Right renal pelvis (tissue), 4 donors: ENCODE measurements around the gene DLL3. TPM values are rescaled to one million over a fixed set of nuclear protein-coding genes. Genes with fewer than 3 reads are reported as not detected.
A peak's percentile ranks its signal among the peaks of the same experiment; 100 is the strongest.
"Not testable (repeated sequence)": the region's sequence is repeated elsewhere in the genome, so short reads cannot be mapped to it uniquely, and the experiment has no call there.

Source experiments
- DNase-seq, 4 donors: peaks; one replicate each; pipeline ENCODE4 v3.0.0-alpha.2; 2013; ENCODE audit warnings: low read depth in 4 of 4, low spot score in 3 of 4, missing footprints in 1 of 4
- polyA plus RNA-seq, 4 donors: library from polyadenylated mRNA; unstranded; fragments of 120-200 nt; gene quantifications; one replicate each; pipeline ENCODE4 v1.2.1, GENCODE V29; 2013; ENCODE audit not compliant: insufficient read length in 4 of 4

DLL3 gene, protein sequence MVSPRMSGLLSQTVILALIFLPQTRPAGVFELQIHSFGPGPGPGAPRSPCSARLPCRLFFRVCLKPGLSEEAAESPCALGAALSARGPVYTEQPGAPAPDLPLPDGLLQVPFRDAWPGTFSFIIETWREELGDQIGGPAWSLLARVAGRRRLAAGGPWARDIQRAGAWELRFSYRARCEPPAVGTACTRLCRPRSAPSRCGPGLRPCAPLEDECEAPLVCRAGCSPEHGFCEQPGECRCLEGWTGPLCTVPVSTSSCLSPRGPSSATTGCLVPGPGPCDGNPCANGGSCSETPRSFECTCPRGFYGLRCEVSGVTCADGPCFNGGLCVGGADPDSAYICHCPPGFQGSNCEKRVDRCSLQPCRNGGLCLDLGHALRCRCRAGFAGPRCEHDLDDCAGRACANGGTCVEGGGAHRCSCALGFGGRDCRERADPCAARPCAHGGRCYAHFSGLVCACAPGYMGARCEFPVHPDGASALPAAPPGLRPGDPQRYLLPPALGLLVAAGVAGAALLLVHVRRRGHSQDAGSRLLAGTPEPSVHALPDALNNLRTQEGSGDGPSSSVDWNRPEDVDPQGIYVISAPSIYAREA
- under 1 TPM; 0.48 to 0.78 (median 0.65) TPM for polyA plus RNA-seq

DNA sequence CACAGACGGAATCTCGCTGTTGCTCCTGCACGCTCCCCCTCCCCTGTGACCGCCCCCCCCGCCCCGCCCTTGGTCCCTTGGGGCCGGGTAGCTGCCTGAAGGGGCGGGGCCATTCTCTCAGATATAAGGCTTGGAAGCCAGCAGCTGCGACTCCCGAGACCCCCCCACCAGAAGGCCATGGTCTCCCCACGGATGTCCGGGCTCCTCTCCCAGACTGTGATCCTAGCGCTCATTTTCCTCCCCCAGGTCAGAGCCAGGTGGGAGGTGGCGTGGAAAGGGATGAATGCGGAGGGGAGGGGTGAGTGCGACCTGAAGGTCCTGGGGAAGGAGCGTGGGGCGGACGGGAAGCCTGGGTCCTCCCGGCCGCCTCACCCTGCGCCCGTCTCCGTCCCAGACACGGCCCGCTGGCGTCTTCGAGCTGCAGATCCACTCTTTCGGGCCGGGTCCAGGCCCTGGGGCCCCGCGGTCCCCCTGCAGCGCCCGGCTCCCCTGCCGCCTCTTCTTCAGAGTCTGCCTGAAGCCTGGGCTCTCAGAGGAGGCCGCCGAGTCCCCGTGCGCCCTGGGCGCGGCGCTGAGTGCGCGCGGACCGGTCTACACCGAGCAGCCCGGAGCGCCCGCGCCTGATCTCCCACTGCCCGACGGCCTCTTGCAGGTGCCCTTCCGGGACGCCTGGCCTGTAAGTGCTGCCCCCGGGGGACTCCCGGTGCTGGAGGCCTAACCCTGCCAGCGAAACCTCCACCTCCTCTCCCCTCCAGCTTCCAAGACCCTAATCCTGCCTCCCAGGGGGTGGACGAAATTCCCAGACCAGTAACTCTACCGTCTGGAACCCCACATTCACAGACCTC lies at the start of gene DLL3:
Gene DLL3, plus strand, starts transcription at position 150 of the 845 bp plus-strand sequence. Its CDS starts 28 bp downstream, at position 178.
- DNase-seq: no peak

GRCh38 chr19:39449116-39449797 lies 49.5 kb upstream of the DLL3 start:
- DNase-seq: no peak

GRCh38 chr19:39451257-39451656 lies 47.5 kb upstream of the DLL3 start:
- DNase-seq: not testable (repeated sequence)

- DNase-seq: no peak
These were observed 35.3 kb upstream of the DLL3 start for GRCh38 chr19:39463403-39463802.

GRCh38 chr19:39465956-39466747 lies 32.6 kb upstream of the DLL3 start:
- no peak for DNase-seq

GRCh38 chr19:39467941-39468340 lies 30.8 kb upstream of the DLL3 start:
- no peak for DNase-seq

DNA sequence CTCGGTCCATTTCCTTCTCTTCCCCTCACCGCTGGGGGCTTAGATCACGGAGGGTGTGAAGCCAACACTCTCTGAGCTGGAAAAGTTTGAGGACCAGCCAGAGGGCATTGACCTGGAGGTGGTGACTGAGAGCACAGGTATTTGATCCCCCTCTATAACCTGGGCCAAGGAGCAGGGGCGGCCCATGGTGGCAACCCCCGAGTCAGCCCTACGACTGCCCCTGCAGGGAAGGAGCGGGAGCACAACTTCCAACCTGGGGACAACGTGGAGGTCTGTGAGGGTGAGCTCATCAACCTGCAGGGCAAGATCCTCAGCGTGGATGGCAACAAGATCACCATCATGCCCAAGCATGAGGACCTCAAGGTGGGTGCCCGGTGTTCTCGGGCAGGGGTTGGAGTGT lies 29.7 kb upstream of the DLL3 start:
- DNase-seq: no peak

- DNase-seq: no peak
These were observed 29.2 kb upstream of the DLL3 start for GRCh38 chr19:39469567-39469966.

- no peak for DNase-seq
These were observed 27.9 kb upstream of the DLL3 start for GRCh38 chr19:39470724-39471339.

- no peak for DNase-seq
These were observed 26.8 kb upstream of the DLL3 start for GRCh38 chr19:39471756-39472536.

- DNase-seq: no peak
These were observed 25.9 kb upstream of the DLL3 start for GRCh38 chr19:39472746-39473442.

- DNase-seq: no peak
These were observed 25.2 kb upstream of the DLL3 start for GRCh38 chr19:39473443-39473960.

DNA sequence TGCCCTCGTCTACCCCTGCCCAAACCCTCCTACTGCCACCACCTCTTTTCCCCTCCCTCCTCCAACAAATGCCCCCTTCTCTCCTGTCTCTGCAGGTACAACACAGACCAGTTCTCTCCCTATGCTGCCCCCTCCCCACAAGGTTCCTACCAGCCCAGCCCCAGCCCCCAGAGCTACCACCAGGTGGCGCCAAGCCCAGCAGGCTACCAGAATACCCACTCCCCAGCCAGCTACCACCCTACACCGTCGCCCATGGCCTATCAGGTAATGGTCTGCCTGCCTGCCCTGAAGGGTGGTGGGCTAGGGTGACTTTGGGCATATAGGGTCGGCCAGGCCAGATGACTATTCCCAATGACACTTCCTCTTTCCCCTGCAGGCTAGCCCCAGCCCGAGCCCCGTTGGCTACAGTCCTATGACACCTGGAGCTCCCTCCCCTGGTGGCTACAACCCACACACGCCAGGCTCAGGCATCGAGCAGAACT lies 24.6 kb upstream of the DLL3 start:
- peak in 2 of 4 donors; percentile 33 to 44 for DNase-seq

GRCh38 chr19:39475748-39476147 lies 23.0 kb upstream of the DLL3 start:
- no peak for DNase-seq

DNA sequence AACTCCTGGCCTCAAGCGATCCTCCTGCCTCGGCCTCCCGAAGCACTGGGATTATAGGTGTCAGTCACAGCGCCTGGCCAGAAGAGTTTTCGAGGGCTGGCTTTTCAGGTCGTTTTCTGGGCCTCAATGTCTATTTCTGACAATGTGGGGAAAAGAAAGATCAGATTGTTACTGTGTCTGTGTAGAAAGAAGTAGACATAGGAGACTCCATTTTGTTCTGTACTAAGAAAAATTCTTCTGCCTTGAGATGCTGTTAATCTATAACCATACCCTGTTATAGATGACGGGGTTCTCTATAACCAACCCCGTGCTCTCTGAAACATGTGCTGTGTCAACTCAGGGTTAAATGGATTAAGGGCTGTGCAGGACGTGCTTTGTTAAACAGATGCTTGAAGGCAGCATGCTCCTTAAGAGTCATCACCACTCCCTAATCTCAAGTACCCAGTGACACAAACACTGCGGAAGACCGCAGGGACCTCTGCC lies 19.4 kb upstream of the DLL3 start:
- DNase-seq: not testable (repeated sequence)

GRCh38 chr19:39479916-39480315 lies 18.8 kb upstream of the DLL3 start:
- no peak for DNase-seq
